Stimulated activated naive CD8-positive, alpha-beta T cell treated with anti-CD3 and anti-CD28 coated beads, Interleukin-15, Interleukin-2, amounts not matched to agents 100 U/mL and 50 U/mL, for 24 hours (primary cell): Measurements from ENCODE around the gene MMEL1.
"Not testable (repeated sequence)": the region's sequence is repeated elsewhere in the genome, so short reads cannot be mapped to it uniquely, and the experiment has no call there.

Experiments used
- ATAC-seq: fragments of 150-1000 bp; cut with Tn5 transposase; one replicate; pipeline ENCODE4 v1.10.0; 2021
- DNase-seq: peaks from one replicate; pipeline ENCODE4 v3.0.0; 2021

Gene MMEL1

DNA sequence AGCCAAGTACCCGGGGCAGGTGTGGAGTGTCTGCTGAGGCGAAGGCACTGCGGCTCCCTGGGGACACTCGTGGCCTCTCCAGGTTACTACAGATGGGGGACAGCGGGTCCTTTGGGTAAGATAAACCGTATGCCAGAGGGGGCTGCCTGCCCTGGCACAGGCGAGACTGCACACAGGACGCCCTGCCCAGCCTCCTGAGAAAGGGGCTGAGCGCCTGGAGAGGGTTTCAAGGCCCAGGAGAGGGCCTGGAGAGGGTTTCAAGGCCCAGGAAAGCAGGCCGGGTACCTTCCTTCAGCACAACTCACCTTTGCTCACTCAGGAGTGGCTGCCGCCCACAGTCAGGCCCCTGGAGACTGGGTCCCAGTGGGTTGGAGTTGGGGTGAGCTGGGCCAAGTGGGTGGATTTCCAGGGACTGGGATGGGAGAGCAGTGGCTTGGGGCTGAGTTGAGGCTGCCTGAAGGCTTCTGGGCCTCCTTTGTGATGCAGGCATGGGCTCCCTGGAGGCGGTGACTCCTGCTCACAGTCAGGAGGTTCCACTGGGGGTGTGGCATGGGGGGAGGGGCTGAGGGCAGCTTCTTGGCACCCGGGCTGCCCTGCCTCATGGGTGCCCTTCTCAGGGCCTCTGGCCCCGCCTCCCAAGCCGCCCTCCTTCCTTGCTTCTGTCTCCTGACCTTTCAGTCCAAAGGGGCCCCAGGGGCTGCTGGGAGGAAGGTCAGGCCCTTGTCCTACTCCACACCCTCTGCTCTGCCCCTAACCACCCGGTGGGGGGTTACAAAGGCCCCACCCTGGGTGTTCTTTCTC lies at the start of gene MMEL1:
TSS of gene MMEL1 (minus strand) at position 456 of the 801 bp plus-strand sequence. CDS start 3,532 bp downstream, outside the sequence.
- ATAC-seq (no peak), DNase-seq (no peak)

GRCh38 chr1:2676726-2677125 lies 43.9 kb upstream of the MMEL1 start:
- not testable (repeated sequence) for ATAC-seq, DNase-seq

DNA sequence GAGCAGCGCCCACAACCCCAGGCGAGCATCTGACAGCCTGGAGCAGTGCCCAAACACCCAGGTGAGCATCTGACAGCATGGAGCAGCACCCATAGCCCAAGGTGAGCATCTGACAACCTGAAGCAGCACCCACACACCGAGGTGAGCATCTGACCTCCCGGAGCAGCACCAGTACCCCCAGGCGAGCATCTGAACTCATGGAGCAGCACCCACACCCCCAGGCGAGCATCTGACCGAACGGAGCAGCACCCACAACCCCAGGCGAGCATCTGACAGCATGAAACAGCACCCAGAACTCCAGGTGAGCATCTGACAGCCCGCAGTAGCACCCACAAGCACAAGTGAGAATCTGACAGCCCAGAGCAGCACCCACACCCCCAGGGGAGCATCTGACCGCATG lies 38.8 kb upstream of the MMEL1 start:
- DNase-seq, ATAC-seq: not testable (repeated sequence)

- peak; percentile 0 for DNase-seq
- ATAC-seq, result not testable (repeated sequence)
These were observed 27.0 kb upstream of the MMEL1 start for GRCh38 chr1:2659806-2660205.

GRCh38 chr1:2657909-2658308 lies 25.1 kb upstream of the MMEL1 start:
- ATAC-seq, result not testable (repeated sequence)
- peak; percentile 2 for DNase-seq

DNA sequence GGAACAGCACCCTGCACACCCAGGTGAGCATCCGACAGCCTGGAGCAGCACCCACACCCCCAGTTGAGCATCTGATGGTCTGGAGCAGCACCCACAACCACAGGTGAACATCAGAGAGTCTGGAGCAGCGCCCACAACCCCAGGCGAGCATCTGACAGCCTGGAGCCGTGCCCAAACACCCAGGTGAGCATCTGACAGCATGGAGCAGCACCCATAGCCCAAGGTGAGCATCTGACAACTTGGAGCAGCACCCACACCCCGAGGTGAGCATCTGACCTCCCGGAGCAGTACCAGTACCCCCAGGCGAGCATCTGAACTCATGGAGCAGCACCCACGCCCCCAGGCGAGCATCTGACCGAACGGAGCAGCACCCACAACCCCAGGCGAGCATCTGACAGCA lies 24.3 kb upstream of the MMEL1 start:
- DNase-seq, result peak; percentile 5
- ATAC-seq, result not testable (repeated sequence)

- ATAC-seq, result not testable (repeated sequence)
- DNase-seq, result peak; percentile 7
These were observed 23.0 kb upstream of the MMEL1 start for GRCh38 chr1:2655598-2656434.

GRCh38 chr1:2654443-2654948 lies 21.7 kb upstream of the MMEL1 start:
- ATAC-seq, result not testable (repeated sequence)
- DNase-seq, result peak; percentile 7

DNA sequence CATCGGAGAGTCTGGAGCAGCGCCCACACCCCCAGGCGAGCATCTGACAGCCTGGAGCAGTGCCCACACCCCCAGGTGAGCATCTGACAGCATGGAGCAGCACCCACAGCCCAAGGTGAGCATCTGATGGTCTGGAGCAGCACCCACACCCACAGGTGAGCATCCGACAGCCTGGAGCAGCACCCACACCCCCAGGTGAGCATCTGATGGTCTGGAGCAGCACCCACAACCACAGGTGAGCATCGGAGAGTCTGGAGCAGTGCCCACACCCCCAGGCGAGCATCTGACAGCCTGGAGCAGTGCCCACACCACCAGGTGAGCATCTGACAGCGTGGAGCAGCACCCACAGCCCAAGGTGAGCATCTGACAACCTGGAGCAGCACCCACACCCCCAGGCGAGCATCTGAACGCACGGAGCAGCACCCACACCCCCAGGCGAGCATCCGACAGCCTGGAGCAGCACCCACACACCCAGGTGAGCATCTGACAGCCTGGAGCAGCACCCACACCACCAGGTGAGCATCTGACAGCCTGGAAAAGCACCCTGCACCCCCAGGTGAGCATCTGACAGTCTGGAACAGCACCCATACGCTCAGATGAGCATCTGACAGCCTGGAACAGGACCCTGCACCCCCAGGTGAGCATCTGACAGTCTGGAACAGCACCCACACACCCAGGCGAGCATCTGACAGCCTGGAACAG lies 21.1 kb upstream of the MMEL1 start:
- ATAC-seq, result not testable (repeated sequence)
- DNase-seq, result peak; percentile 9

- ATAC-seq, result not testable (repeated sequence)
- DNase-seq, result peak; percentile 5
These were observed 20.2 kb upstream of the MMEL1 start for GRCh38 chr1:2652926-2653571.

GRCh38 chr1:2652152-2652925 lies 19.5 kb upstream of the MMEL1 start:
- not testable (repeated sequence) for ATAC-seq, DNase-seq

DNA sequence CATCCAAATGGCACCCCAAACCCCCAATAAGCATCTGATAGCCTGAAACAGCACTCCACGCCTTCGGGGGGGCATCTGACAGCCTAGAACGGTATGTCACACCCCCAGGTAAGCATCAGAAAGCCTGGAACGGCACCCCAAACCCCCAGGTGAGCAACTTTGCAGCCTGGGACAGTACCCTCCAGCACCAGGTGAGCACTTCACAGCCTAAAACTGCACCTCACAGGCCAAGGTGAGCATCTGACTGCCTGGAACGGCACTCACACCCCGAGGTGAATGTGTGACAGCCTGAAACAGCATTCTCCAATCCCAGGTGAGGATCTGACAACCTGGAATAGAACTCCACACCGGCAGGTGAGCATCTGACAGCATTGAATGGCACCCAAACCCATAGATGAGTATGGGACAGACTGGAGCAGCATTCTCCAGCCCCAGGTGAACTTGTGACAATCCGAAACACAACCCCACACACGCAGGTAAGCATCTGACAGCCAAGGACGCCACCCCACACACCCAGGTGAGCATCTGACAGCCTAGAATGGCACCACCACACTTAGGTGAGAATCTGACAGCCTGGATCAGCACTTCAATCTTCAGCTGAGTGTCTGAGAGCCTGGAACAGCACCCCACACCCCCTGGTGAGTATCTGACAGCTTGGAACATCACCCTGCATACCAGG lies 18.3 kb upstream of the MMEL1 start:
- peak; percentile 2 for DNase-seq
- no peak for ATAC-seq

DNA sequence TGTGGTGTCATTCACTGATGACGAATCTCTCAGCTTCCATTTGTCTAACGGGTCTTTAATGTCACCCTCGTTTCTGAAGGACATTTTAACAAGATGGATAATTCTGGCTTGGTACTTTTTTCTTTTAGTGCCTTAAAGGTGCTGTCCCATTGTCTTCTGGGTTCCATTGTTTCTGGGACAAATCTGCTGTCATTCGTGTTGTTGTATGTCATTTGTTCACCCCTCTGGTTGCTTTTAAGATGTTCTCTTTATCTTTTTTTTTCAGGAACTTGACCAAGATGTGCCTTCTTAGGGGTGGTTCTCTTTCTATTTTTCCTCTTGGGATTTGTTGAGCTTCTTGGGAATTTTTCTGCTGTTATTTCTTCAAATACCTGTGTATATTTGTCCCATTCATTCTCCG lies 14.0 kb upstream of the MMEL1 start:
- DNase-seq (no peak), ATAC-seq (no peak)

GRCh38 chr1:2645776-2646175 lies 13.0 kb upstream of the MMEL1 start:
- DNase-seq (no peak), ATAC-seq (no peak)

- ATAC-seq (no peak), DNase-seq (no peak)
These were observed 12.3 kb upstream of the MMEL1 start for GRCh38 chr1:2645143-2645542.

GRCh38 chr1:2644591-2645101 lies 11.8 kb upstream of the MMEL1 start:
- DNase-seq (no peak), ATAC-seq (no peak)

- no peak for ATAC-seq
- no peak for DNase-seq
These were observed 11.4 kb upstream of the MMEL1 start for GRCh38 chr1:2644171-2644570.

DNA sequence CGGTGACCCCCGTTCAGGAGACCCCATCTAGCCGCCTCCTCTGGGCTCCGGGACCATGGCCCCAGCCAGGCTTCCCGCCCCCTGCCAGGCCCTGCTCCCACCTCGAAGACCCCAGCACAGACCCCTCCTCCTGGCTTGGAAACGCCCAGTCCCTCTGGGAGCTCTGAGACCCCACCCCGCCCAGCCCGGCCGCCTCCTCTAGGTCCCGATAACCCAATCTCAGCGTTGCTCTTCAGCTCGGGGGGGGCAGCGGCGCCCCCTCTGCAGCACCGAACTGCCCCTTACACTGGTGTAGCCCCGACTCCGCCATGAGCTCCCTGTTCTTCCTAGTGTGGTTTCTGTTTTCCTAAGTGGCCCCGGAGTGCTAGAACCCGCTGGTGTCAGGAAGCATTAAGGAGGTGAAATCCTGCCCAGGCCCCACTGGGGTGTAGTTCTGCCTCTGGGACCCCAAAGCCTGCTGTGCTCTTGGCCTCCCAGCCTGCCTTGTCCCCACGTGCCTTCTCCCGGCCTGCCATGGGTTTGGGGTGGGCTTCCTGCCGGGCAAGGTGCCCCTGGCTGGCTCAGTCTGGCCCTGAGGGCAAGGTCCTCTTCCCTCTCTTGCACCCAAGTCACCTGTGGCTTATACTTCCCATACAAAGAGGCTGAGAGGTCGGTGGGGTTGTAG lies 10.7 kb upstream of the MMEL1 start:
- no peak for DNase-seq
- no peak for ATAC-seq
